ENCODE measurements around the gene TCF15. TPM values are rescaled to one million over a fixed set of nuclear protein-coding genes. Genes with fewer than 3 reads are reported as not detected.

TCF15 gene
- total RNA-seq, 1 donor from 2014 or later, result not detected

DNA sequence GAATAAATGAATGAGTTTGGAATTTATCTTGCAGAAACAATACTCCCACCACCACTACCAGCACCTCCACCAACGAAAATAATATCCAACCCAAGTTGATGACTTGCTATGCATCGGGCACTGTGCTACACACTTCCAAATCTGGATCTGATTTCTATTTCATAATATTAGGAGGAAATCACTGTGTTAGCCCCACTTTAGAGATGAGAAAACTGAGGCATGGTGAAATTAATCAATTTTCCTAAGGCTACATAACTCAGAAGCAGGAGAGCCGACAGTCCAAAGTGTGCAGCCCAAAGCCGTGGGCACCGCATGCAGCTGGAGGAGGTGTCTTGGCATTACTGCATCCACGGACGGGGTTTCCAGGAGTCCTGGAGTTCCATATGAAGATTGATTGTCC lies 17.6 kb downstream of the TCF15 start:
- H3K27ac ChIP-seq (ENCODE audit: low read depth, low read length), result no peak overlapping the region
- TF ChIP-seq CTCF (IDR thresholded peaks at IDR 0.05; ENCODE audit: insufficient read depth, low read depth, low read length), result no peak
- TF ChIP-seq EZH2 (IDR thresholded peaks at IDR 0.05; ENCODE audit: insufficient read depth, low read length), result no peak
- Mint-ChIP-seq H3K4me3 (ENCODE audit: unreplicated experiment) (no peak overlapping the region), H3K27ac (ENCODE audit: unreplicated experiment) (no peak overlapping the region), H3K36me3 (ENCODE audit: low read depth, unreplicated experiment) (no peaks in the 10 kb centered on the region), H3K27me3 (ENCODE audit: low read depth, unreplicated experiment) (peaks cover 23% of the 10 kb centered on the region), H3K9me3 (ENCODE audit: unreplicated experiment) (no peaks in the 10 kb centered on the region), H3K4me1 (ENCODE audit: low read depth, unreplicated experiment) (peaks cover 2% of the 10 kb centered on the region)
- no peak overlapping the region for H2AFZ ChIP-seq (ENCODE audit: low read depth, low read length)
- H3K4me2 ChIP-seq (ENCODE audit: low read length), result no peak overlapping the region
- no peak overlapping the region for H3K9ac ChIP-seq (ENCODE audit: low read length)
- H3K9me3 ChIP-seq (ENCODE audit: insufficient read depth, low read depth, low read length), result no peaks in the 10 kb centered on the region
- H3K4me3 ChIP-seq (ENCODE audit: insufficient read depth, low read depth, low read length), result no peak overlapping the region
- no peaks in the 10 kb centered on the region for H3K4me1 ChIP-seq (ENCODE audit: insufficient read depth, low read length)
- DNase-seq (ENCODE audit: low read depth), result no peak
- no peaks in the 10 kb centered on the region for H3K36me3 ChIP-seq (ENCODE audit: insufficient read depth, low read length)
- no peaks in the 10 kb centered on the region for H4K20me1 ChIP-seq (ENCODE audit: insufficient read depth, low read length)
- H3K79me2 ChIP-seq (ENCODE audit: insufficient read depth, low read length), result no peaks in the 10 kb centered on the region
- peaks cover 5% of the 10 kb centered on the region for H3K27me3 ChIP-seq (ENCODE audit: insufficient read depth, low read length)
- FAIRE-seq, result no peak

GRCh38 chr20:591941-592340 lies 18.2 kb downstream of the TCF15 start:
- no peaks in the 10 kb centered on the region for H3K79me2 ChIP-seq (ENCODE audit: insufficient read depth, low read length)
- H3K4me2 ChIP-seq (ENCODE audit: low read length), result no peak overlapping the region
- H3K4me3 ChIP-seq (ENCODE audit: insufficient read depth, low read depth, low read length), result no peak overlapping the region
- H3K36me3 ChIP-seq (ENCODE audit: insufficient read depth, low read length), result no peaks in the 10 kb centered on the region
- H3K4me1 ChIP-seq (ENCODE audit: insufficient read depth, low read length), result no peaks in the 10 kb centered on the region
- H3K9ac ChIP-seq (ENCODE audit: low read length), result no peak overlapping the region
- H4K20me1 ChIP-seq (ENCODE audit: insufficient read depth, low read length), result no peaks in the 10 kb centered on the region
- Mint-ChIP-seq H3K4me3 (ENCODE audit: unreplicated experiment) (no peak overlapping the region), H3K27me3 (ENCODE audit: low read depth, unreplicated experiment) (peaks cover 23% of the 10 kb centered on the region), H3K27ac (ENCODE audit: unreplicated experiment) (no peak overlapping the region), H3K4me1 (ENCODE audit: low read depth, unreplicated experiment) (peaks cover 2% of the 10 kb centered on the region), H3K9me3 (ENCODE audit: unreplicated experiment) (no peaks in the 10 kb centered on the region), H3K36me3 (ENCODE audit: low read depth, unreplicated experiment) (no peaks in the 10 kb centered on the region)
- no peak overlapping the region for H3K27ac ChIP-seq (ENCODE audit: low read depth, low read length)
- peaks cover 5% of the 10 kb centered on the region for H3K27me3 ChIP-seq (ENCODE audit: insufficient read depth, low read length)
- DNase-seq (ENCODE audit: low read depth) (no peak), FAIRE-seq (no peak)
- no peak overlapping the region for H2AFZ ChIP-seq (ENCODE audit: low read depth, low read length)
- TF ChIP-seq CTCF (IDR thresholded peaks at IDR 0.05; ENCODE audit: insufficient read depth, low read depth, low read length) (no peak), EZH2 (IDR thresholded peaks at IDR 0.05; ENCODE audit: insufficient read depth, low read length) (no peak)
- no peaks in the 10 kb centered on the region for H3K9me3 ChIP-seq (ENCODE audit: insufficient read depth, low read depth, low read length)

DNA sequence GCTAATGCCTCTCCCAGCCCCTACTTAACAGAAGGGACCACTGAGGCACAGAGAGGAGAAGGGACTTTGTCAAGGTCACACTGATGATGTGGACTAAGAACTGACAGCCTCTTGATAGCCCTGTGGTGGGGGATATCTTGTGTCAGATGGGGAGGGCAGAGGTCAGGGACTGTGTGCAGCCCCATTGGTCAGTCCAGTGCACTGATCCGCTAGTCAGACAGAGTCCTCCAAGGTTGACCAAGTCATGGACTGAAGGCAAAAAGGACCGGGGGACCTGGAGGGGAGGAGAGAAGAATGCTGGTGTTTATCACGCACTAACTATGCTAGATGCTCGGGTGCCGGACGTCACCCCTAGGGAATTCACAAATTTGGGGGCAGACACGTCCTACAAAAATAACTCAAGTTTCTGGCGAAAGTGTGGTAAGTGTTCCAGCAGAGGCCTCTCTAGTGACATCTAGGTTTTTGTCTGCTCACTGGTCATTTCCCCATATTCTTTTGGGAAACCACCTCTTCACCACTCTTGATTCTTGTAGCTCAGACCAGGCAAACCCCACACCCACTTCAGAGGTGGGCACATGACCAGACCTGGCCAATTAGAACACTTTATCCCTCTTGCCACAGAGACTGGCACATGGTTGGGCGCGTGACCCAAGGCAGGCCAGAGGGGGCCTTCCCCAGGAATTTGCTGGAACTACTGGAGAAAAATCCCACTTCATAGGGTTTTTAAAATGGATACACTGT lies 21.0 kb downstream of the TCF15 start:
- DNase-seq (ENCODE audit: low read depth), result no peak
- no peaks in the 10 kb centered on the region for H3K36me3 Mint-ChIP-seq (ENCODE audit: low read depth, unreplicated experiment)
- Histone ChIP-seq H3K27me3 (ENCODE audit: insufficient read depth, low read length) (peaks cover 5% of the 10 kb centered on the region), H3K4me3 (ENCODE audit: insufficient read depth, low read depth, low read length) (no peak overlapping the region), H3K36me3 (ENCODE audit: insufficient read depth, low read length) (no peaks in the 10 kb centered on the region), H3K9ac (ENCODE audit: low read length) (no peak overlapping the region), H3K4me2 (ENCODE audit: low read length) (no peak overlapping the region), H3K4me1 (ENCODE audit: insufficient read depth, low read length) (no peaks in the 10 kb centered on the region), H4K20me1 (ENCODE audit: insufficient read depth, low read length) (no peaks in the 10 kb centered on the region), H2AFZ (ENCODE audit: low read depth, low read length) (no peak overlapping the region), H3K27ac (ENCODE audit: low read depth, low read length) (no peak overlapping the region), H3K79me2 (ENCODE audit: insufficient read depth, low read length) (no peaks in the 10 kb centered on the region), H3K9me3 (ENCODE audit: insufficient read depth, low read depth, low read length) (no peaks in the 10 kb centered on the region)
- H3K4me1 Mint-ChIP-seq (ENCODE audit: low read depth, unreplicated experiment), result peaks cover 2% of the 10 kb centered on the region
- no peak for TF ChIP-seq CTCF (IDR thresholded peaks at IDR 0.05; ENCODE audit: insufficient read depth, low read depth, low read length)
- TF ChIP-seq EZH2 (IDR thresholded peaks at IDR 0.05; ENCODE audit: insufficient read depth, low read length), result no peak
- H3K9me3 Mint-ChIP-seq (ENCODE audit: unreplicated experiment), result no peaks in the 10 kb centered on the region
- no peak overlapping the region for H3K4me3 Mint-ChIP-seq (ENCODE audit: unreplicated experiment)
- no peak for FAIRE-seq
- H3K27me3 Mint-ChIP-seq (ENCODE audit: low read depth, unreplicated experiment), result peaks cover 23% of the 10 kb centered on the region
- no peak overlapping the region for H3K27ac Mint-ChIP-seq (ENCODE audit: unreplicated experiment)

Data from astrocyte (in vitro differentiated cells and primary cell).